ENCODE results near the gene FETUB.

DNA sequence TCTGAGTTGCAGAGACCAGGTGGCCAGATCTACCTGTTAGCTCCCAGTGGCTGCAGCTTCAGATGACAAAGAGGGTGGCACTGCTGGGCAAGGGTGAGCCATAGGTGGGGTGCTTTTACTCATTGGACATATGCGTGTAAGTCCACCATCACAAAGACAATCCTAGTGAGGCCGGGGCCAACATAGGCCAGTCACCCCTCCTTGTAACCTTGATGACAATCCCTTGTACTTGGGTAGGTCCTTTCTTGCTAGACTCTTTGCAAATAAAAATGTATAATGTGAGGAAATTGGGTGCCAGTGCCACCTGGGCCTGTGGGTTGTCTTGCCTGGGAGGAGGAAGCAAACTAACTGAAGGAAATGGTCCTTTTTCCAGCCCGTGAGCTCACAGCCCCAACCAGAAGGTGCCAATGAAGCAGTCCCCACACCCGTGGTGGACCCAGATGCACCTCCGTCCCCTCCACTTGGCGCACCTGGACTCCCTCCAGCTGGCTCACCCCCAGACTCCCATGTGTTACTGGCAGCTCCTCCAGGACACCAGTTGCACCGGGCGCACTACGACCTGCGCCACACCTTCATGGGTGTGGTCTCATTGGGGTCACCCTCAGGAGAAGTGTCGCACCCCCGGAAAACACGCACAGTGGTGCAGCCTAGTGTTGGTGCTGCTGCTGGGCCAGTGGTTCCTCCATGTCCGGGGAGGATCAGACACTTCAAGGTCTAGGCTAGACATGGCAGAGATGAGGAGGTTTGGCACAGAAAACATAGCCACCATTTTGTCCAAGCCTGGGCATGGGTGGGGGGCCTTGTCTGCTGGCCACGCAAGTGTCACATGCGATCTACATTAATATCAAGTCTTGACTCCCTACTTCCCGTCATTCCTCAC lies 19.7 kb upstream of the FETUB start:
- TF ChIP-seq, protein P1, sequence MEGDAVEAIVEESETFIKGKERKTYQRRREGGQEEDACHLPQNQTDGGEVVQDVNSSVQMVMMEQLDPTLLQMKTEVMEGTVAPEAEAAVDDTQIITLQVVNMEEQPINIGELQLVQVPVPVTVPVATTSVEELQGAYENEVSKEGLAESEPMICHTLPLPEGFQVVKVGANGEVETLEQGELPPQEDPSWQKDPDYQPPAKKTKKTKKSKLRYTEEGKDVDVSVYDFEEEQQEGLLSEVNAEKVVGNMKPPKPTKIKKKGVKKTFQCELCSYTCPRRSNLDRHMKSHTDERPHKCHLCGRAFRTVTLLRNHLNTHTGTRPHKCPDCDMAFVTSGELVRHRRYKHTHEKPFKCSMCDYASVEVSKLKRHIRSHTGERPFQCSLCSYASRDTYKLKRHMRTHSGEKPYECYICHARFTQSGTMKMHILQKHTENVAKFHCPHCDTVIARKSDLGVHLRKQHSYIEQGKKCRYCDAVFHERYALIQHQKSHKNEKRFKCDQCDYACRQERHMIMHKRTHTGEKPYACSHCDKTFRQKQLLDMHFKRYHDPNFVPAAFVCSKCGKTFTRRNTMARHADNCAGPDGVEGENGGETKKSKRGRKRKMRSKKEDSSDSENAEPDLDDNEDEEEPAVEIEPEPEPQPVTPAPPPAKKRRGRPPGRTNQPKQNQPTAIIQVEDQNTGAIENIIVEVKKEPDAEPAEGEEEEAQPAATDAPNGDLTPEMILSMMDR (conservative IDR thresholded peaks at IDR 0.05; ENCODE audit: low read depth, low read length): no peak
- TF ChIP-seq BHLHE40 (IDR thresholded peaks at IDR 0.05; ENCODE audit: low read depth, low read length) (no peak), POLR2A (IDR thresholded peaks at IDR 0.05; ENCODE audit: low read depth, low read length) (no peak), RAD21 (IDR thresholded peaks at IDR 0.05; ENCODE audit: low read length) (no peak), RFX5 (IDR thresholded peaks at IDR 0.05; ENCODE audit: low read depth, low read length) (no peak), CEBPB (IDR thresholded peaks at IDR 0.05; ENCODE audit: low read depth, low read length) (no peak)
- TF ChIP-seq, protein P2, sequence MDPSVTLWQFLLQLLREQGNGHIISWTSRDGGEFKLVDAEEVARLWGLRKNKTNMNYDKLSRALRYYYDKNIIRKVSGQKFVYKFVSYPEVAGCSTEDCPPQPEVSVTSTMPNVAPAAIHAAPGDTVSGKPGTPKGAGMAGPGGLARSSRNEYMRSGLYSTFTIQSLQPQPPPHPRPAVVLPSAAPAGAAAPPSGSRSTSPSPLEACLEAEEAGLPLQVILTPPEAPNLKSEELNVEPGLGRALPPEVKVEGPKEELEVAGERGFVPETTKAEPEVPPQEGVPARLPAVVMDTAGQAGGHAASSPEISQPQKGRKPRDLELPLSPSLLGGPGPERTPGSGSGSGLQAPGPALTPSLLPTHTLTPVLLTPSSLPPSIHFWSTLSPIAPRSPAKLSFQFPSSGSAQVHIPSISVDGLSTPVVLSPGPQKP (IDR thresholded peaks at IDR 0.05; ENCODE audit: borderline replicate concordance, low read depth, low read length): no peak

Data from IMR-90 (cell line).